GM12874 (cell line): Measurements from ENCODE around the gene MED1.

Experiments used
- TF ChIP-seq, protein P1 (sequence below): IDR thresholded peaks from 2 replicates; pipeline ENCODE4 v1.5.1; 2011; ENCODE audit warnings: low read depth, mild to moderate bottlenecking, control low read depth, low read length, moderate library complexity; ENCODE audit not compliant: insufficient read depth

Gene MED1

DNA sequence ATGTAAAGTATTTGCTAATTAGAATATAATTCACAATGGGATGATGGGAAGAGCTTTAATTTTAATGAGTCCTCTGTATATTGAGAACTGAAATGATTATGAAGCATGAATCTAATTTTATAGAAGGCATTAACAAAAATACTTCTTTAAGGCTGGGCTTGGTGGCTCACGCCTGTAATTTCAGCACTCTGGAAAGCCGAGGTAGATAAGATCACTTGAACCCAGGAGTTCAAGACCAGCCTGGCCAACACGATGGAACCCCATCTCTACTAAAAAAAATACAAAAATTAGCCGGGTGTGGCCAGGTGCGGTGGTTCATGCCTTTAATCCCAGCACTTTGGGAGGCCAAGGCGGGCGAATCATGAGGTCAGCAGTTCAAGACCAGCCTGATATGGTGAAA, 22.2 kb upstream of the MED1 start:
- TF ChIP-seq, protein P1, sequence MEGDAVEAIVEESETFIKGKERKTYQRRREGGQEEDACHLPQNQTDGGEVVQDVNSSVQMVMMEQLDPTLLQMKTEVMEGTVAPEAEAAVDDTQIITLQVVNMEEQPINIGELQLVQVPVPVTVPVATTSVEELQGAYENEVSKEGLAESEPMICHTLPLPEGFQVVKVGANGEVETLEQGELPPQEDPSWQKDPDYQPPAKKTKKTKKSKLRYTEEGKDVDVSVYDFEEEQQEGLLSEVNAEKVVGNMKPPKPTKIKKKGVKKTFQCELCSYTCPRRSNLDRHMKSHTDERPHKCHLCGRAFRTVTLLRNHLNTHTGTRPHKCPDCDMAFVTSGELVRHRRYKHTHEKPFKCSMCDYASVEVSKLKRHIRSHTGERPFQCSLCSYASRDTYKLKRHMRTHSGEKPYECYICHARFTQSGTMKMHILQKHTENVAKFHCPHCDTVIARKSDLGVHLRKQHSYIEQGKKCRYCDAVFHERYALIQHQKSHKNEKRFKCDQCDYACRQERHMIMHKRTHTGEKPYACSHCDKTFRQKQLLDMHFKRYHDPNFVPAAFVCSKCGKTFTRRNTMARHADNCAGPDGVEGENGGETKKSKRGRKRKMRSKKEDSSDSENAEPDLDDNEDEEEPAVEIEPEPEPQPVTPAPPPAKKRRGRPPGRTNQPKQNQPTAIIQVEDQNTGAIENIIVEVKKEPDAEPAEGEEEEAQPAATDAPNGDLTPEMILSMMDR: no peak

DNA sequence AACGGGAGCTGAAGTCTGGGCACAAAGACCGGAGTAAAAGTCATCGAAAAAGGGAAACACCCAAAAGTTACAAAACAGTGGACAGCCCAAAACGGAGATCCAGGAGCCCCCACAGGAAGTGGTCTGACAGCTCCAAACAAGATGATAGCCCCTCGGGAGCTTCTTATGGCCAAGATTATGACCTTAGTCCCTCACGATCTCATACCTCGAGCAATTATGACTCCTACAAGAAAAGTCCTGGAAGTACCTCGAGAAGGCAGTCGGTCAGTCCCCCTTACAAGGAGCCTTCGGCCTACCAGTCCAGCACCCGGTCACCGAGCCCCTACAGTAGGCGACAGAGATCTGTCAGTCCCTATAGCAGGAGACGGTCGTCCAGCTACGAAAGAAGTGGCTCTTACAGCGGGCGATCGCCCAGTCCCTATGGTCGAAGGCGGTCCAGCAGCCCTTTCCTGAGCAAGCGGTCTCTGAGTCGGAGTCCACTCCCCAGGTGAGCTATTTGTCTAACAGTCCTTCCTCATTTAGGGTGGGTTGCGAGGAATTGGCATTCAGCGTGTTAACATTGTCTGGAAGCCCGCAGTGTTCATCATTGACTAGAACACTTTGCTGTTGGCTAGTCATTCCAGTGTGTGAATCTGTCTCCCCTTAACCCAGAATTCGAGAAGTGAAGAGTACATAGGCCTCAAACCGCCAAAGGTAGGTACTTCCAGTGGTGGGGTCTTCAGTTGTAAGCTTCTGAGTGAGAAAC, 11.7 kb upstream of the MED1 start:
- TF ChIP-seq, protein P1: no peak

DNA sequence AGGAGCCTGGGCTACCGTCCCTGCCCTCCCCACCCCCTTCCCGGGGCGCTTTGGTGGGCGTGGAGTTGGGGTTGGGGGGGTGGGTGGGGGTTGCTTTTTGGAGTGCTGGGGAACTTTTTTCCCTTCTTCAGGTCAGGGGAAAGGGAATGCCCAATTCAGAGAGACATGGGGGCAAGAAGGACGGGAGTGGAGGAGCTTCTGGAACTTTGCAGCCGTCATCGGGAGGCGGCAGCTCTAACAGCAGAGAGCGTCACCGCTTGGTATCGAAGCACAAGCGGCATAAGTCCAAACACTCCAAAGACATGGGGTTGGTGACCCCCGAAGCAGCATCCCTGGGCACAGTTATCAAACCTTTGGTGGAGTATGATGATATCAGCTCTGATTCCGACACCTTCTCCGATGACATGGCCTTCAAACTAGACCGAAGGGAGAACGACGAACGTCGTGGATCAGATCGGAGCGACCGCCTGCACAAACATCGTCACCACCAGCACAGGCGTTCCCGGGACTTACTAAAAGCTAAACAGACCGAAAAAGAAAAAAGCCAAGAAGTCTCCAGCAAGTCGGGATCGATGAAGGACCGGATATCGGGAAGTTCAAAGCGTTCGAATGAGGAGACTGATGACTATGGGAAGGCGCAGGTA, 11.0 kb upstream of the MED1 start:
- TF ChIP-seq, protein P1: no peak

DNA sequence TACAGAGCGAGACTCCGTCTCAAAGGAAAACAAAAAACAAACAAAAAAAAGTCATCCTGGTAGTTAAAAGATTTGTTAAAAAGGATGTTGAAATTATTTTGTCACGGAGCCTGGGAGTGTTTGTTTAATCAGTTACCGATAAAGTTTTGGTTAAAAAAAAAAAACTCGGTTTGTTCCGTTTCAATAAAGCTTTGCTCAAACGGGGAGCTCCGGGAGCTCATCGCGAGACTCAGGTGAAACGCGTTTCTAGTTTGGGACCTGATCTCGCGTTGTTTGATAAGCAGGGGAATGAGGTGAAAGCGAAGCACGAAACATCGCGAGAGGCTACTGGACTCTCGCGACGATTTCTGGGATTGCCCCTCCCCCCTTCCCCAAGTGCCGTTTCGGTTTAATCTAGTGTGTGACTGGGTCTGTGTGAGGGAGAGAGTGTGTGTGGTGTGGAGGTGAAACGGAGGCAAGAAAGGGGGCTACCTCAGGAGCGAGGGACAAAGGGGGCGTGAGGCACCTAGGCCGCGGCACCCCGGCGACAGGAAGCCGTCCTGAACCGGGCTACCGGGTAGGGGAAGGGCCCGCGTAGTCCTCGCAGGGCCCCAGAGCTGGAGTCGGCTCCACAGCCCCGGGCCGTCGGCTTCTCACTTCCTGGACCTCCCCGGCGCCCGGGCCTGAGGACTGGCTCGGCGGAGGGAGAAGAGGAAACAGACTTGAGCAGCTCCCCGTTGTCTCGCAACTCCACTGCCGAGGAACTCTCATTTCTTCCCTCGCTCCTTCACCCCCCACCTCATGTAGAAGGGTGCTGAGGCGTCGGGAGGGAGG, 10.3 kb upstream of the MED1 start, which contains the start of gene CDK12:
Gene CDK12, plus strand, starts transcription at position 374 of the 813 bp plus-strand sequence. CDS start 586 bp downstream, outside the sequence.
- TF ChIP-seq, protein P1: no peak

DNA sequence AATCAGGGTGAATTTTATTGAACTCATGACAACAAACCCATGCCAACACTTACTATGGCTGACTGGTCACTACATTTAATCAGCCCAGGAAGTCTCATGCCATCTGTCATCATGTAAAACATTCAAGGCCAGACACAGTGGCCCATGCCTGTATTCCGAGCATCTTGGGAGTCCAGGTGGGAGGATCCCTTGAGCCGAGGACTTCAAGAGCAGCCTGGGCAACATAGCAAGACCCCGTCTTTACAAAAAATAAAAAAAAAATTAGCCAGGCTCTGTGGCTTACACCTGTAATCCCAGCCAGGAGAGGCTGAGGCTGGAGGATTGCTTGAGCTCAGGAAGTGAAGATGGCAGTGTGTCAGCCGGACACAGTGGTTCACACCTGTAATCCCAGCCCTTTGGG, 4.9 kb upstream of the MED1 start:
- TF ChIP-seq, protein P1: no peak

DNA sequence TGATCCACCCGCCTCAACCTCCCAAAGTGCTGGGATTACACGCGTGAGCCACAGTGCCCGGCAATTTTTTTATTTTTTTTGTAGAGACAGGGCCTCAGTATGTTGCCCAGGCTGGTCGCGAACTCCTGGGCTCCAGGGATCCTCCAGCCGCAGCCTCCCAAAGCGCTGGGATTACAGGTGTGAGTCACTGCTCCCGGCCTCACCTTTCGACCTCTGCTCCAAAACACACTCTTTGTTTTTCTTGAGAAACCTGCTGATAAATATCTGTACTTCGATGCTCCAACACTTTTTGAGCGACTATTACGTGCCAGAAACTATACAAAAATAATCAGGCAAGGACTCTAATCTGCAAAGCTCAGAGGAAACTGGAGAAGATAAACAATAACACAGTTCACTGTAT, 1.0 kb downstream of the MED1 start:
- TF ChIP-seq, protein P1: no peak

DNA sequence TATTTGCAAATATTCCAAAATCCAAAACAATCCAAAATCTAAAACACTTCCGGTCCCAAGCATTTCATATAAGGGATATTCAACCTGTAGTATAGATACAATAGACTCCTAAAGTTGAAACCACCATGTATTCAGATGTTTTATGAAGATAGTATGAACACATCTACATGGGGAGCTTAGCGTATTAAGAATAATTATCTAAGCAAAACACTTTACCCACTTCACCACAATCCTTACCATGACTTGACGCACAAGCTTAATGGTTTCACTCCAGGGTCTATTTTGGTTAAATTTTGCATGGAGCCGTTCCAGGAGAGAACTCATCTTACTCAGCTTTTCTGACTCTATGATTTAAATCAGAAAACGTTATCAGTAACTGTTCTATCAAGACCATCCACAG, 3.5 kb downstream of the MED1 start:
- TF ChIP-seq, protein P1: no peak
